IMR-90 (cell line): ENCODE data around the gene PTH1R. TPM values are rescaled to one million over a fixed set of nuclear protein-coding genes. Genes with fewer than 3 reads are reported as not detected.

ENCODE experiments used
- ATAC-seq: fragments of 200-7000 bp; cut with Tn5 transposase; 2 replicates; pipeline ENCODE4 v1.9.1; 2020; ENCODE audit warnings: low read depth, mild to moderate bottlenecking, moderate library complexity
- BruUV-seq: library from RNA; stranded (reverse); fragments of 400-500 nt; replicated peaks from 2 replicates; lab custom pipeline; 2021; lab: Mats Ljungman, UMichigan
- CTCF ChIA-PET: fragments of 300-600 bp; formaldehyde crosslinking; extraction: SDS; loops from one replicate; lab custom pipeline; 2021; ENCODE audit warnings: antibody characterized with exemption; lab: Yijun Ruan, JAX
- POLR2A ChIA-PET: fragments of 300-600 bp; sonication (Branson Sonifier 250); formaldehyde crosslinking; loops from one replicate; lab custom pipeline; 2022; ENCODE audit warnings: antibody characterized with exemption; ENCODE audit not compliant: unreplicated experiment; lab: Charles Lee
- DNase-seq: peaks from one replicate; pipeline ENCODE4 v3.0.0; 2013
- H2AFZ ChIP-seq: replicated peaks from 2 replicates; pipeline ENCODE3; 2013; ENCODE audit warnings: low read length, mild to moderate bottlenecking; ENCODE audit not compliant: poor library complexity
- H2AK5ac ChIP-seq: 2 replicates; pipeline ENCODE4 v1.6.1; 2013; ENCODE audit warnings: low read depth, low read length, inconsistent platforms
- H2AK9ac ChIP-seq: replicated peaks from 2 replicates; pipeline ENCODE3; 2013; ENCODE audit warnings: mild to moderate bottlenecking, low read depth, low read length, moderate library complexity; ENCODE audit not compliant: poor library complexity
- H2BK120ac ChIP-seq: 2 replicates; pipeline ENCODE4 v1.6.1; 2013; ENCODE audit warnings: low read depth, low read length, inconsistent platforms
- H2BK15ac ChIP-seq: 3 replicates; pipeline ENCODE4 v1.6.1; 2013; ENCODE audit warnings: low read depth, low read length, inconsistent platforms
- H2BK20ac ChIP-seq: 2 replicates; pipeline ENCODE4 v1.6.1; 2013; ENCODE audit warnings: low read depth, mild to moderate bottlenecking, inconsistent platforms, low read length, moderate library complexity
- H2BK5ac ChIP-seq: 2 replicates; pipeline ENCODE4 v1.6.1; 2013; ENCODE audit warnings: mild to moderate bottlenecking, low read depth, low read length, inconsistent platforms; ENCODE audit not compliant: poor library complexity, severe bottlenecking
- H3K14ac ChIP-seq: replicated peaks from 2 replicates; pipeline ENCODE4 v1.6.1; 2013; ENCODE audit warnings: low read depth, low read length, inconsistent platforms
- H3K18ac ChIP-seq: 2 replicates; pipeline ENCODE4 v1.6.1; 2013; ENCODE audit warnings: low read depth, low read length, control low read depth
- H3K23ac ChIP-seq: 2 replicates; pipeline ENCODE4 v1.6.1; 2013; ENCODE audit warnings: low read depth, low read length, inconsistent platforms
- H3K27ac ChIP-seq: 2 replicates; pipeline ENCODE4 v1.5.1; 2013; ENCODE audit warnings: mild to moderate bottlenecking, control low read depth, low read length; ENCODE audit not compliant: insufficient read depth
- H3K27me3 ChIP-seq: 2 replicates; pipeline ENCODE4 v1.6.1; 2013; ENCODE audit warnings: low read length; ENCODE audit not compliant: control insufficient read depth, insufficient read depth
- H3K36me3 ChIP-seq: 2 replicates; pipeline ENCODE4 v1.6.1; 2013; ENCODE audit warnings: low read length, mixed read lengths; ENCODE audit not compliant: control insufficient read depth, insufficient read depth
- H3K4ac ChIP-seq: 2 replicates; pipeline ENCODE4 v1.6.1; 2013; ENCODE audit warnings: low read depth, low read length, inconsistent platforms
- H3K4me1 ChIP-seq: 2 replicates; pipeline ENCODE4 v1.6.1; 2013; ENCODE audit warnings: low read length, mixed read lengths; ENCODE audit not compliant: control insufficient read depth, insufficient read depth
- H3K4me2 ChIP-seq: 2 replicates; pipeline ENCODE4 v1.6.1; 2013; ENCODE audit warnings: low read depth, mild to moderate bottlenecking, control low read depth, low read length, moderate library complexity
- H3K4me3 ChIP-seq: 2 replicates; pipeline ENCODE4 v1.5.1; 2013; ENCODE audit warnings: low read depth, mild to moderate bottlenecking, control low read depth, low read length, moderate library complexity; ENCODE audit not compliant: insufficient read depth
- H3K56ac ChIP-seq: 2 replicates; pipeline ENCODE4 v1.6.1; 2013; ENCODE audit warnings: low read length, inconsistent platforms; ENCODE audit not compliant: insufficient read depth; ENCODE audit errors: extremely low read depth
- H3K79me1 ChIP-seq, 2 experiments: 2 replicates each; pipeline ENCODE4 v1.6.1; 2013; ENCODE audit warnings: low read length in 2 of 2, inconsistent platforms in 1 of 2, low read depth in 1 of 2
- H3K9ac ChIP-seq: 2 replicates; pipeline ENCODE4 v1.6.1; 2013; ENCODE audit warnings: low read depth, low read length, control low read depth
- H3K9me1 ChIP-seq: 2 replicates; pipeline ENCODE4 v1.6.1; 2013; ENCODE audit warnings: low read length, inconsistent platforms; ENCODE audit not compliant: insufficient read depth
- H3K9me3 ChIP-seq: 2 replicates; pipeline ENCODE4 v1.6.1; 2013; ENCODE audit warnings: low read length; ENCODE audit not compliant: control insufficient read depth, insufficient read depth
- H4K20me1 ChIP-seq: 2 replicates; pipeline ENCODE4 v1.6.1; 2013; ENCODE audit warnings: low read length, inconsistent platforms; ENCODE audit not compliant: insufficient read depth
- H4K5ac ChIP-seq: 2 replicates; pipeline ENCODE4 v1.6.1; 2013; ENCODE audit warnings: mild to moderate bottlenecking, low read depth, low read length, control low read depth
- H4K8ac ChIP-seq, 2 experiments: 2 replicates each; pipeline ENCODE4 v1.6.1; 2013; ENCODE audit warnings: low read depth in 2 of 2, low read length in 2 of 2, control low read depth in 1 of 2, inconsistent platforms in 1 of 2
- H4K91ac ChIP-seq: 2 replicates; pipeline ENCODE4 v1.6.1; 2013; ENCODE audit warnings: low read depth, low read length, inconsistent platforms; ENCODE audit not compliant: insufficient read depth
- MXI1 ChIP-seq: IDR thresholded peaks from 2 replicates; pipeline ENCODE4 v1.6.1; 2012; ENCODE audit warnings: low read depth, mild to moderate bottlenecking, low read length, moderate library complexity, borderline replicate concordance
- RFX5 ChIP-seq: IDR thresholded peaks from 2 replicates; pipeline ENCODE4 v1.8.0; 2012; ENCODE audit warnings: low read depth, mild to moderate bottlenecking, low read length, moderate library complexity
- WGBS, 2 experiments: methylation state at CpG; one replicate each; pipeline versions ENCODE4 v1.1.5 to v1.1.7; 2013; ENCODE audit warnings: missing lambda C conversion rate in 2 of 2; ENCODE audit not compliant: insufficient read length in 1 of 2; ENCODE audit errors: extremely low coverage in 2 of 2; 5-methylcytosine and 5-hydroxymethylcytosine counted together
- dilution Hi-C: fragments of 300-500 bp; cut with HindIII; formaldehyde crosslinking; loops from one replicate; pipeline ENCODE4 v1.14.3; 2018; ENCODE audit warnings: low sequenced_read_pairs; ENCODE audit not compliant: unreplicated experiment
- in situ Hi-C: fragments of 300-500 bp; cut with MboI; formaldehyde crosslinking; loops from 3 replicates; pipeline ENCODE4 v1.14.3; 2019; ENCODE audit warnings: low sequenced_read_pairs, inconsistent platforms, mixed read lengths
- intact Hi-C: fragments of 100-400 bp; cut with micrococcal nuclease; formaldehyde crosslinking; loops from 2 replicates; pipeline ENCODE4 v1.10.0; 2022
- polyA plus RNA-seq, 3 experiments: library from polyadenylated mRNA; depleted of rRNA; stranded (reverse); fragments of >200 nt; gene quantifications; 2 replicates each; pipeline ENCODE4 v1.2.3, GENCODE V29; 2012; ENCODE audit warnings: low replicate concordance in 1 of 3
- total RNA-seq: library from RNA; depleted of rRNA; stranded (reverse); fragments of >200 nt; gene quantifications from 2 replicates; pipeline ENCODE4 v1.2.3, GENCODE V29; 2012
- TF ChIP-seq, protein P1 (sequence below): fragments of 150-350 bp; IDR thresholded peaks from 2 replicates; pipeline ENCODE4 v1.6.1; 2016; ENCODE audit warnings: low read depth, mild to moderate bottlenecking, low read length, moderate library complexity, borderline replicate concordance

The PTH1R gene
- total and polyA plus RNA-seq, 2 of the 4 experiments (the other 2 are of a cell fraction) = 0.15 to 0.18 TPM

GRCh38 chr3:46921041-46921440 is 43.5 kb downstream of the PTH1R start:
- Histone ChIP-seq H3K23ac (no peak overlapping the region), H2BK20ac (no peak overlapping the region), H3K27me3 (no peaks in the 10 kb centered on the region), H2AFZ (no peak overlapping the region), H2AK5ac (no peak overlapping the region), H4K5ac (no peak overlapping the region), H3K4ac (no peak overlapping the region), H3K14ac (no peak overlapping the region), H3K79me1 (peaks cover 5 to 25% of the 10 kb centered on the region in 2 experiments), H2BK5ac (no peak overlapping the region), H3K27ac (no peak overlapping the region), H2AK9ac (no peak overlapping the region), H3K56ac (no peak overlapping the region), H3K4me1 (0 out of 2 replicates have a peak, but pooled peaks cover 2% of the 10 kb centered on the region), H3K18ac (no peak overlapping the region), H3K9ac (no peak overlapping the region), H3K4me3 (no peak overlapping the region), H2BK120ac (no peak overlapping the region), H2BK15ac (no peak overlapping the region), H4K8ac (no peak overlapping the region), H4K20me1 (peaks cover 17% of the 10 kb centered on the region), H3K4me2 (no peak overlapping the region), H3K36me3 (peaks cover 68% of the 10 kb centered on the region), H3K9me1 (no peaks in the 10 kb centered on the region), H4K91ac (no peak overlapping the region), H3K9me3 (peaks cover 13% of the 10 kb centered on the region)
- ChIA-PET CTCF (no interaction called here), POLR2A (no interaction called here)
- 100% methylated on average over 1 of the region's 4 CpGs; no CpG with 5 or more reads in 1 of the 2 experiments for WGBS, 2 experiments
- in situ Hi-C loops = no loop called here
- dilution Hi-C loops = no loop called here
- no peak for DNase-seq
- ATAC-seq = no peak
- intact Hi-C loops = no loop called here
- BruUV-seq = no TSS peak
- no peak for TF ChIP-seq RFX5
- TF ChIP-seq, protein P1, sequence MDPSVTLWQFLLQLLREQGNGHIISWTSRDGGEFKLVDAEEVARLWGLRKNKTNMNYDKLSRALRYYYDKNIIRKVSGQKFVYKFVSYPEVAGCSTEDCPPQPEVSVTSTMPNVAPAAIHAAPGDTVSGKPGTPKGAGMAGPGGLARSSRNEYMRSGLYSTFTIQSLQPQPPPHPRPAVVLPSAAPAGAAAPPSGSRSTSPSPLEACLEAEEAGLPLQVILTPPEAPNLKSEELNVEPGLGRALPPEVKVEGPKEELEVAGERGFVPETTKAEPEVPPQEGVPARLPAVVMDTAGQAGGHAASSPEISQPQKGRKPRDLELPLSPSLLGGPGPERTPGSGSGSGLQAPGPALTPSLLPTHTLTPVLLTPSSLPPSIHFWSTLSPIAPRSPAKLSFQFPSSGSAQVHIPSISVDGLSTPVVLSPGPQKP = no peak
- TF ChIP-seq MXI1 = no peak
